GM23338 (cell line): ENCODE data around the gene BLOC1S5. TPM values are rescaled to one million over a fixed set of nuclear protein-coding genes. Genes with fewer than 3 reads are reported as not detected.

ENCODE experiments used
- ATAC-seq: fragments of 200-7000 bp; cut with Tn5 transposase; 3 replicates; pipeline ENCODE4 v1.9.1; 2020
- DNase-seq: peaks from one replicate; pipeline ENCODE4 v3.0.0-alpha.2; 2015; ENCODE audit warnings: low spot score
- H2AFZ ChIP-seq: fragments of 200-600 bp; sonication (generic); 2 replicates; pipeline ENCODE4 v1.8.0; 2016; ENCODE audit warnings: antibody characterized with exemption, mild to moderate bottlenecking, moderate library complexity
- H3F3A ChIP-seq: fragments of 200-600 bp; sonication (generic); replicated peaks from 2 replicates; pipeline ENCODE4 v1.8.0; 2017; ENCODE audit warnings: antibody characterized with exemption, mixed run types, low read depth
- H3K27ac ChIP-seq: fragments of 200-600 bp; sonication (generic); 2 replicates; pipeline ENCODE4 v1.6.1; 2016; ENCODE audit warnings: low read depth
- H3K27me3 ChIP-seq: fragments of 200-600 bp; sonication (generic); 2 replicates; pipeline ENCODE4 v1.8.0; 2016; ENCODE audit warnings: mild to moderate bottlenecking, mixed run types, moderate library complexity; ENCODE audit not compliant: insufficient read depth
- H3K36me3 ChIP-seq: fragments of 200-600 bp; sonication (generic); 2 replicates; pipeline ENCODE4 v1.8.0; 2016; ENCODE audit warnings: mild to moderate bottlenecking; ENCODE audit not compliant: insufficient read depth
- H3K4me1 ChIP-seq: fragments of 200-600 bp; sonication (generic); 2 replicates; pipeline ENCODE4 v1.8.0; 2016; ENCODE audit warnings: mild to moderate bottlenecking, moderate library complexity; ENCODE audit not compliant: insufficient read depth
- H3K4me2 ChIP-seq: fragments of 200-600 bp; sonication (generic); 2 replicates; pipeline ENCODE4 v1.7.1; 2017; ENCODE audit warnings: mixed run types
- H3K4me3 ChIP-seq: fragments of 200-600 bp; sonication (generic); 2 replicates; pipeline ENCODE4 v1.6.1; 2016; ENCODE audit warnings: mixed run types
- H3K79me2 ChIP-seq: fragments of 200-600 bp; sonication (generic); replicated peaks from 2 replicates; pipeline ENCODE4 v1.8.0; 2017; ENCODE audit warnings: mild to moderate bottlenecking; ENCODE audit not compliant: insufficient read depth
- H3K9me2 ChIP-seq: fragments of 200-600 bp; sonication (generic); 2 replicates; pipeline ENCODE4 v1.8.0; 2017; ENCODE audit not compliant: insufficient read depth
- H4K20me1 ChIP-seq: fragments of 200-600 bp; sonication (generic); replicated peaks from 2 replicates; pipeline ENCODE4 v1.8.0; 2017; ENCODE audit warnings: mild to moderate bottlenecking; ENCODE audit not compliant: insufficient read depth
- H3K27ac Mint-ChIP-seq: 2 replicates; pipeline ENCODE4 v1.8.0; 2020; ENCODE audit warnings: inconsistent platforms, mild to moderate bottlenecking, moderate library complexity, mixed read lengths
- H3K27me3 Mint-ChIP-seq: 3 replicates; pipeline ENCODE4 v1.8.0; 2022; ENCODE audit warnings: low read depth, mild to moderate bottlenecking, moderate library complexity, mixed read lengths, inconsistent platforms; ENCODE audit not compliant: insufficient read depth, poor library complexity
- H3K36me3 Mint-ChIP-seq: 3 replicates; pipeline ENCODE4 v1.8.0; 2021; ENCODE audit warnings: low read depth, mild to moderate bottlenecking, inconsistent platforms, moderate library complexity, mixed read lengths
- H3K4me1 Mint-ChIP-seq: 3 replicates; pipeline ENCODE4 v1.8.0; 2020; ENCODE audit warnings: mild to moderate bottlenecking, inconsistent platforms, mixed read lengths
- H3K4me3 Mint-ChIP-seq: 3 replicates; pipeline ENCODE4 v1.8.0; 2021; ENCODE audit warnings: moderate library complexity, mild to moderate bottlenecking, inconsistent platforms, mixed read lengths
- H3K9me3 Mint-ChIP-seq: 3 replicates; pipeline ENCODE4 v1.8.0; 2020; ENCODE audit warnings: moderate library complexity, mild to moderate bottlenecking, inconsistent platforms, mixed read lengths
- CREB1 ChIP-seq: fragments of 250-450 bp; sonication (Bioruptor Pico); IDR thresholded peaks from 2 replicates; pipeline ENCODE4 v1.5.0; 2020; ENCODE audit warnings: low read depth, mild to moderate bottlenecking, moderate library complexity
- EZH2 ChIP-seq: fragments of 200-600 bp; sonication (generic); IDR thresholded peaks from one replicate; pipeline ENCODE4 v1.8.0; 2017; ENCODE audit warnings: antibody characterized with exemption, mild to moderate bottlenecking, low read depth; ENCODE audit not compliant: unreplicated experiment
- EZH2phosphoT487 ChIP-seq: fragments of 200-600 bp; sonication (generic); IDR thresholded peaks from one replicate; pipeline ENCODE4 v1.8.1; 2018; ENCODE audit warnings: antibody characterized with exemption; ENCODE audit not compliant: unreplicated experiment
- JUNB ChIP-seq: IDR thresholded peaks from one replicate; pipeline ENCODE4 v1.6.1; 2016; ENCODE audit warnings: antibody characterized with exemption; ENCODE audit not compliant: unreplicated experiment
- POLR2AphosphoS5 ChIP-seq: IDR thresholded peaks from 2 replicates; pipeline ENCODE4 v1.6.1; 2016; ENCODE audit warnings: antibody characterized with exemption, low read depth
- STAT1 ChIP-seq: IDR thresholded peaks from one replicate; pipeline ENCODE4 v1.6.1; 2016; ENCODE audit warnings: antibody characterized with exemption; ENCODE audit not compliant: unreplicated experiment
- polyA plus RNA-seq: library from polyadenylated mRNA; unstranded; fragments of >200 nt; fragmentation: Nextera tagmentation; extraction: Ambion mirVana; gene quantifications from 2 replicates; pipeline ENCODE4 v1.2.1, GENCODE V29; 2016
- total RNA-seq: library from RNA; depleted of rRNA; stranded (reverse); fragments of >200 nt; shearing (Covaris generic); gene quantifications from 2 replicates; pipeline ENCODE4 v1.2.3, GENCODE V29; 2014
- TF ChIP-seq, protein P1 (sequence below): fragments of 250-450 bp; sonication (Bioruptor Pico); IDR thresholded peaks from 2 replicates; pipeline ENCODE4 v1.5.0; 2020; ENCODE audit warnings: mild to moderate bottlenecking, moderate library complexity
- TF ChIP-seq, protein P2 (sequence below): IDR thresholded peaks from 2 replicates; pipeline ENCODE4 v1.6.1; 2016; ENCODE audit warnings: antibody characterized with exemption

The BLOC1S5 gene
- total and polyA plus RNA-seq, 2 experiments from 2014 or later = 14.9 to 16.6 TPM

DNA sequence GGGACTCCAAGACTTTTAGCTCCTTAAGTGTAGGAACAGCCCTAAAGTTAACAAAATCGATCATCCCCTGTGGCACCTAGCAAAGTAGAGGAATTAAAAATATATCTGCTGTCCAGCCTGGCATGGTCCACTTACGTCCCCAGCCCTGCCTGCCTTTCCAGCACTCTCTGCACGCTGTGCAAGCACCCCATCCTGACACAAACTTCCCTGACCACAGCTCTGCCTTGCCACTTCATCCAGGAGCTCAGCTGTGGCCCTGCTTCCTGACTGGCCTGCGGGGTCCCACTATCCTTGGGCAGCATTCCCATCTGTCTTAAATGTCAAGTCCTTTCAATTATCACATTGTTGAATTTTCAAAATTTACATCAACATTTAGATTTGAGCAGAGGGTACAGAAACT is 39.0 kb downstream of the BLOC1S5 start:
- Mint-ChIP-seq H3K36me3 (0 out of 3 replicates have a peak, but pooled peaks cover 4% of the 10 kb centered on the region), H3K4me1 (peaks cover 15% of the 10 kb centered on the region), H3K9me3 (no peaks in the 10 kb centered on the region), H3K4me3 (no peak overlapping the region), H3K27ac (peak overlapping the region; percentile 21; the same call in 1 of the 2 replicates), H3K27me3 (peaks cover 1% of the 10 kb centered on the region)
- H3K4me3 ChIP-seq = no peak overlapping the region
- H3K27me3 ChIP-seq = no peaks in the 10 kb centered on the region
- ATAC-seq (no peak), DNase-seq (no peak)
- TF ChIP-seq CREB1 (no peak), EZH2phosphoT487 (no peak), STAT1 (no peak), POLR2AphosphoS5 (no peak), EZH2 (no peak), JUNB (no peak)
- TF ChIP-seq, protein P1, sequence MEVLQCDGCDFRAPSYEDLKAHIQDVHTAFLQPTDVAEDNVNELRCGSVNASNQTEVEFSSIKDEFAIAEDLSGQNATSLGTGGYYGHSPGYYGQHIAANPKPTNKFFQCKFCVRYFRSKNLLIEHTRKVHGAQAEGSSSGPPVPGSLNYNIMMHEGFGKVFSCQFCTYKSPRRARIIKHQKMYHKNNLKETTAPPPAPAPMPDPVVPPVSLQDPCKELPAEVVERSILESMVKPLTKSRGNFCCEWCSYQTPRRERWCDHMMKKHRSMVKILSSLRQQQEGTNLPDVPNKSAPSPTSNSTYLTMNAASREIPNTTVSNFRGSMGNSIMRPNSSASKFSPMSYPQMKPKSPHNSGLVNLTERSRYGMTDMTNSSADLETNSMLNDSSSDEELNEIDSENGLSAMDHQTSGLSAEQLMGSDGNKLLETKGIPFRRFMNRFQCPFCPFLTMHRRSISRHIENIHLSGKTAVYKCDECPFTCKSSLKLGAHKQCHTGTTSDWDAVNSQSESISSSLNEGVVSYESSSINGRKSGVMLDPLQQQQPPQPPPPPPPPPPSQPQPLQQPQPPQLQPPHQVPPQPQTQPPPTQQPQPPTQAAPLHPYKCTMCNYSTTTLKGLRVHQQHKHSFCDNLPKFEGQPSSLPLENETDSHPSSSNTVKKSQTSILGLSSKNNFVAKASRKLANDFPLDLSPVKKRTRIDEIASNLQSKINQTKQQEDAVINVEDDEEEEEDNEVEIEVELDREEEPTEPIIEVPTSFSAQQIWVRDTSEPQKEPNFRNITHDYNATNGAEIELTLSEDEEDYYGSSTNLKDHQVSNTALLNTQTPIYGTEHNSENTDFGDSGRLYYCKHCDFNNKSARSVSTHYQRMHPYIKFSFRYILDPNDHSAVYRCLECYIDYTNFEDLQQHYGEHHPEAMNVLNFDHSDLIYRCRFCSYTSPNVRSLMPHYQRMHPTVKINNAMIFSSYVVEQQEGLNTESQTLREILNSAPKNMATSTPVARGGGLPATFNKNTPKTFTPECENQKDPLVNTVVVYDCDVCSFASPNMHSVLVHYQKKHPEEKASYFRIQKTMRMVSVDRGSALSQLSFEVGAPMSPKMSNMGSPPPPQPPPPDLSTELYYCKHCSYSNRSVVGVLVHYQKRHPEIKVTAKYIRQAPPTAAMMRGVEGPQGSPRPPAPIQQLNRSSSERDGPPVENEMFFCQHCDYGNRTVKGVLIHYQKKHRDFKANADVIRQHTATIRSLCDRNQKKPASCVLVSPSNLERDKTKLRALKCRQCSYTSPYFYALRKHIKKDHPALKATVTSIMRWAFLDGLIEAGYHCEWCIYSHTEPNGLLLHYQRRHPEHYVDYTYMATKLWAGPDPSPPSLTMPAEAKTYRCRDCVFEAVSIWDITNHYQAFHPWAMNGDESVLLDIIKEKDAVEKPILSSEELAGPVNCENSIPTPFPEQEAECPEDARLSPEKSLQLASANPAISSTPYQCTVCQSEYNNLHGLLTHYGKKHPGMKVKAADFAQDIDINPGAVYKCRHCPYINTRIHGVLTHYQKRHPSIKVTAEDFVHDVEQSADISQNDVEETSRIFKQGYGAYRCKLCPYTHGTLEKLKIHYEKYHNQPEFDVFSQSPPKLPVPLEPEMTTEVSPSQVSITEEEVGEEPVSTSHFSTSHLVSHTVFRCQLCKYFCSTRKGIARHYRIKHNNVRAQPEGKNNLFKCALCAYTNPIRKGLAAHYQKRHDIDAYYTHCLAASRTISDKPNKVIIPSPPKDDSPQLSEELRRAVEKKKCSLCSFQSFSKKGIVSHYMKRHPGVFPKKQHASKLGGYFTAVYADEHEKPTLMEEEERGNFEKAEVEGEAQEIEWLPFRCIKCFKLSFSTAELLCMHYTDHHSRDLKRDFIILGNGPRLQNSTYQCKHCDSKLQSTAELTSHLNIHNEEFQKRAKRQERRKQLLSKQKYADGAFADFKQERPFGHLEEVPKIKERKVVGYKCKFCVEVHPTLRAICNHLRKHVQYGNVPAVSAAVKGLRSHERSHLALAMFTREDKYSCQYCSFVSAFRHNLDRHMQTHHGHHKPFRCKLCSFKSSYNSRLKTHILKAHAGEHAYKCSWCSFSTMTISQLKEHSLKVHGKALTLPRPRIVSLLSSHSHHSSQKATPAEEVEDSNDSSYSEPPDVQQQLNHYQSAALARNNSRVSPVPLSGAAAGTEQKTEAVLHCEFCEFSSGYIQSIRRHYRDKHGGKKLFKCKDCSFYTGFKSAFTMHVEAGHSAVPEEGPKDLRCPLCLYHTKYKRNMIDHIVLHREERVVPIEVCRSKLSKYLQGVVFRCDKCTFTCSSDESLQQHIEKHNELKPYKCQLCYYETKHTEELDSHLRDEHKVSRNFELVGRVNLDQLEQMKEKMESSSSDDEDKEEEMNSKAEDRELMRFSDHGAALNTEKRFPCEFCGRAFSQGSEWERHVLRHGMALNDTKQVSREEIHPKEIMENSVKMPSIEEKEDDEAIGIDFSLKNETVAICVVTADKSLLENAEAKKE (CRISPR knock-in tag) = no peak
- TF ChIP-seq, protein P2, sequence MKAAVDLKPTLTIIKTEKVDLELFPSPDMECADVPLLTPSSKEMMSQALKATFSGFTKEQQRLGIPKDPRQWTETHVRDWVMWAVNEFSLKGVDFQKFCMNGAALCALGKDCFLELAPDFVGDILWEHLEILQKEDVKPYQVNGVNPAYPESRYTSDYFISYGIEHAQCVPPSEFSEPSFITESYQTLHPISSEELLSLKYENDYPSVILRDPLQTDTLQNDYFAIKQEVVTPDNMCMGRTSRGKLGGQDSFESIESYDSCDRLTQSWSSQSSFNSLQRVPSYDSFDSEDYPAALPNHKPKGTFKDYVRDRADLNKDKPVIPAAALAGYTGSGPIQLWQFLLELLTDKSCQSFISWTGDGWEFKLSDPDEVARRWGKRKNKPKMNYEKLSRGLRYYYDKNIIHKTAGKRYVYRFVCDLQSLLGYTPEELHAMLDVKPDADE = no peak
- no peak overlapping the region for H3K27ac ChIP-seq
- H3F3A ChIP-seq = no peaks in the 10 kb centered on the region
- peaks cover 5% of the 10 kb centered on the region; the same call in 1 of the 2 replicates for H4K20me1 ChIP-seq
- H3K79me2 ChIP-seq = peaks cover 19% of the 10 kb centered on the region
- H3K4me2 ChIP-seq = no peak overlapping the region
- no peak overlapping the region for H2AFZ ChIP-seq
- no peaks in the 10 kb centered on the region for H3K36me3 ChIP-seq
- no peaks in the 10 kb centered on the region for H3K9me2 ChIP-seq
- H3K4me1 ChIP-seq = no peaks in the 10 kb centered on the region; the same call in 1 of the 2 replicates
